HepG2 (cell line): ENCODE measurements around the gene PSMG4. TPM values are rescaled to one million over a fixed set of nuclear protein-coding genes. Genes with fewer than 3 reads are reported as not detected.

Experiments
- polyA plus RNA-seq, 8 experiments: library from polyadenylated mRNA; depleted of rRNA in 3 of 8; stranded (reverse) in 7 of 8; unstranded in 1 of 8; fragments of >200 nt; fragmentation: Illumina TruSeq in 4 of 8; extraction: Trizol in 4 of 8; gene quantifications; 2 replicates each; pipeline versions ENCODE4 v1.2.1 to v1.2.3, GENCODE V29; 2011 to 2016; ENCODE audit warnings: low read depth in 4 of 8, missing spikeins in 1 of 8, mixed read lengths in 1 of 8; ENCODE audit not compliant: insufficient read depth in 1 of 8
- total RNA-seq, 5 experiments: library from RNA; depleted of rRNA; stranded (reverse); fragments of >200 nt; fragmentation: Illumina TruSeq; extraction: Trizol; gene quantifications; 2 replicates each; pipeline ENCODE4 v1.2.3, GENCODE V29; 2016; ENCODE audit warnings: low read depth in 1 of 5

PSMG4 gene
- total and polyA plus RNA-seq, 2 of the 13 experiments (the other 11 are each of a cell fraction or from before 2014, with no cell fraction given): 28.5 to 32.8 TPM

Other genes with a start within 250 kb of the PSMG4 start
- 10.3 and 15.0 TPM in 2 replicates for gene RIPK1, start 190.5 kb upstream of the PSMG4 start, total RNA-seq (2016; rRNA removed; fragmentation: Illumina TruSeq; extraction: Trizol)
- gene RIPK1, start 190.5 kb upstream of the PSMG4 start, polyA plus RNA-seq (2011; rRNA removed): 9.0 and 10.7 TPM in 2 replicates
- 39.5 and 48.6 TPM in 2 replicates for gene BPHL, start 140.2 kb upstream of the PSMG4 start, total RNA-seq (2016; rRNA removed; fragmentation: Illumina TruSeq; extraction: Trizol)
- 35.6 and 37.8 TPM in 2 replicates for gene BPHL, start 140.2 kb upstream of the PSMG4 start, polyA plus RNA-seq (2011; rRNA removed)
- 35.3 and 38.1 TPM in 2 replicates for gene TUBB2A, start 101.4 kb upstream of the PSMG4 start, total RNA-seq (2016; rRNA removed; fragmentation: Illumina TruSeq; extraction: Trizol)
- 106 and 178 TPM in 2 replicates for gene TUBB2A, start 101.4 kb upstream of the PSMG4 start, polyA plus RNA-seq (2011; rRNA removed)
- gene TUBB2B, start 31.3 kb upstream of the PSMG4 start, total RNA-seq (2016; rRNA removed; fragmentation: Illumina TruSeq; extraction: Trizol): 9.3 and 10.3 TPM in 2 replicates
- gene TUBB2B, start 31.3 kb upstream of the PSMG4 start, polyA plus RNA-seq (2011; rRNA removed): 23.6 and 39.5 TPM in 2 replicates
- 14.4 and 17.5 TPM in 2 replicates for gene SLC22A23, start 198.1 kb downstream of the PSMG4 start, total RNA-seq (2016; rRNA removed; fragmentation: Illumina TruSeq; extraction: Trizol)
- 11.8 and 17.3 TPM in 2 replicates for gene SLC22A23, start 198.1 kb downstream of the PSMG4 start, polyA plus RNA-seq (2011; rRNA removed)